HL-60 (cell line): ENCODE measurements around the gene CCP110.

Source experiments
- DNase-seq, 2 experiments: peaks; one replicate each; pipeline ENCODE4 v3.0.0-alpha.2; 2010 to 2020; ENCODE audit warnings: low read depth in 1 of 2, low spot score in 1 of 2
- H3K27ac ChIP-seq: fragments of 250-450 bp; sonication (Bioruptor Pico); replicated peaks from 2 replicates; pipeline ENCODE4 v1.5.1; 2020; ENCODE audit warnings: mild to moderate bottlenecking, moderate library complexity
- H3K27me3 ChIP-seq: fragments of 250-450 bp; sonication (Bioruptor Pico); 2 replicates; pipeline ENCODE4 v1.5.1; 2021; ENCODE audit warnings: mild to moderate bottlenecking, moderate library complexity; ENCODE audit not compliant: insufficient read depth, poor library complexity, severe bottlenecking
- H3K4me3 ChIP-seq: replicated peaks from 2 replicates; pipeline ENCODE4 v1.5.1; 2011; ENCODE audit warnings: mild to moderate bottlenecking, control low read depth, low read length; ENCODE audit not compliant: insufficient read depth
- GABPA ChIP-seq: IDR thresholded peaks from 2 replicates; pipeline ENCODE4 v1.6.1; 2012; ENCODE audit warnings: low read depth
- POLR2AphosphoS5 ChIP-seq: IDR thresholded peaks from 2 replicates; pipeline ENCODE4 v1.6.1; 2012; ENCODE audit warnings: low read depth
- SPI1 ChIP-seq: IDR thresholded peaks from 2 replicates; pipeline ENCODE4 v1.6.1; 2012; ENCODE audit warnings: low read depth, mild to moderate bottlenecking, borderline replicate concordance
- TF ChIP-seq, protein P1 (sequence below): IDR thresholded peaks from 2 replicates; pipeline ENCODE4 v1.6.1; 2012; ENCODE audit warnings: low read depth; ENCODE audit not compliant: insufficient replicate concordance
- TF ChIP-seq, protein P2 (sequence below): IDR thresholded peaks from one replicate; pipeline ENCODE4 v1.5.1; 2011; ENCODE audit warnings: low read length, control low read depth, inconsistent platforms; ENCODE audit not compliant: insufficient read depth

The CCP110 gene

DNA sequence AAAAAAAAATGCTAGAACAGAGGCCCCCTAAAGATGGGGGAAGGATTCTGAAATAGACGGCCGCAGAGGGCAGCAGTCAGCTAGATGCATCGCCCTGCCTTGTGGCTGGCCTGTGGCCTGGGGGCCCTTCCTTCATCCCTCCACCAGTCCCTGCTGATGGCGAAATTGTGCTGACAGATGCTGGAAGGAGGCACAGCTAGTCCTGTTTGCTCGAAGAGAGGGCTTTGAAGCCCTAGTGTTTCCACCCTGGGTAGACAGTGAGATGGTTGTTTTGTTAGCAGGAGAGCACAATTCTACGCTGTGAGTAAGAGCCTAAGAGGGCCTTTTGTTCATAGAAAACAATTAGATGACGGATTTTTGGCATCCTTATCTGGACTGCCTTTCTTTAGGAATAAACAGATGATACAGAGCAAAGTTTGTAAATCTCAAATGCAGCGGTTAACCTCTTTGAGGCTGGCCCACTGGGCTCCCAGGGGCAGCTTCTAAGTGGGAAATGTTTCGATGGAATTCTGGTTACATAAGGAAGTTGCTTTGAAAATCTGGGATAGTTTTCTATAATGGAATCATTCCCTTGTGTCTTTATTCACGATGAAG lies 54.7 kb downstream of the CCP110 start:
- TF ChIP-seq SPI1 = no peak
- no peak for TF ChIP-seq GABPA
- TF ChIP-seq, protein P1, sequence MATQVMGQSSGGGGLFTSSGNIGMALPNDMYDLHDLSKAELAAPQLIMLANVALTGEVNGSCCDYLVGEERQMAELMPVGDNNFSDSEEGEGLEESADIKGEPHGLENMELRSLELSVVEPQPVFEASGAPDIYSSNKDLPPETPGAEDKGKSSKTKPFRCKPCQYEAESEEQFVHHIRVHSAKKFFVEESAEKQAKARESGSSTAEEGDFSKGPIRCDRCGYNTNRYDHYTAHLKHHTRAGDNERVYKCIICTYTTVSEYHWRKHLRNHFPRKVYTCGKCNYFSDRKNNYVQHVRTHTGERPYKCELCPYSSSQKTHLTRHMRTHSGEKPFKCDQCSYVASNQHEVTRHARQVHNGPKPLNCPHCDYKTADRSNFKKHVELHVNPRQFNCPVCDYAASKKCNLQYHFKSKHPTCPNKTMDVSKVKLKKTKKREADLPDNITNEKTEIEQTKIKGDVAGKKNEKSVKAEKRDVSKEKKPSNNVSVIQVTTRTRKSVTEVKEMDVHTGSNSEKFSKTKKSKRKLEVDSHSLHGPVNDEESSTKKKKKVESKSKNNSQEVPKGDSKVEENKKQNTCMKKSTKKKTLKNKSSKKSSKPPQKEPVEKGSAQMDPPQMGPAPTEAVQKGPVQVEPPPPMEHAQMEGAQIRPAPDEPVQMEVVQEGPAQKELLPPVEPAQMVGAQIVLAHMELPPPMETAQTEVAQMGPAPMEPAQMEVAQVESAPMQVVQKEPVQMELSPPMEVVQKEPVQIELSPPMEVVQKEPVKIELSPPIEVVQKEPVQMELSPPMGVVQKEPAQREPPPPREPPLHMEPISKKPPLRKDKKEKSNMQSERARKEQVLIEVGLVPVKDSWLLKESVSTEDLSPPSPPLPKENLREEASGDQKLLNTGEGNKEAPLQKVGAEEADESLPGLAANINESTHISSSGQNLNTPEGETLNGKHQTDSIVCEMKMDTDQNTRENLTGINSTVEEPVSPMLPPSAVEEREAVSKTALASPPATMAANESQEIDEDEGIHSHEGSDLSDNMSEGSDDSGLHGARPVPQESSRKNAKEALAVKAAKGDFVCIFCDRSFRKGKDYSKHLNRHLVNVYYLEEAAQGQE = no peak
- TF ChIP-seq POLR2AphosphoS5 = no peak
- TF ChIP-seq, protein P2, sequence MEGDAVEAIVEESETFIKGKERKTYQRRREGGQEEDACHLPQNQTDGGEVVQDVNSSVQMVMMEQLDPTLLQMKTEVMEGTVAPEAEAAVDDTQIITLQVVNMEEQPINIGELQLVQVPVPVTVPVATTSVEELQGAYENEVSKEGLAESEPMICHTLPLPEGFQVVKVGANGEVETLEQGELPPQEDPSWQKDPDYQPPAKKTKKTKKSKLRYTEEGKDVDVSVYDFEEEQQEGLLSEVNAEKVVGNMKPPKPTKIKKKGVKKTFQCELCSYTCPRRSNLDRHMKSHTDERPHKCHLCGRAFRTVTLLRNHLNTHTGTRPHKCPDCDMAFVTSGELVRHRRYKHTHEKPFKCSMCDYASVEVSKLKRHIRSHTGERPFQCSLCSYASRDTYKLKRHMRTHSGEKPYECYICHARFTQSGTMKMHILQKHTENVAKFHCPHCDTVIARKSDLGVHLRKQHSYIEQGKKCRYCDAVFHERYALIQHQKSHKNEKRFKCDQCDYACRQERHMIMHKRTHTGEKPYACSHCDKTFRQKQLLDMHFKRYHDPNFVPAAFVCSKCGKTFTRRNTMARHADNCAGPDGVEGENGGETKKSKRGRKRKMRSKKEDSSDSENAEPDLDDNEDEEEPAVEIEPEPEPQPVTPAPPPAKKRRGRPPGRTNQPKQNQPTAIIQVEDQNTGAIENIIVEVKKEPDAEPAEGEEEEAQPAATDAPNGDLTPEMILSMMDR = no peak
- no peak overlapping the region for H3K27ac ChIP-seq

DNA sequence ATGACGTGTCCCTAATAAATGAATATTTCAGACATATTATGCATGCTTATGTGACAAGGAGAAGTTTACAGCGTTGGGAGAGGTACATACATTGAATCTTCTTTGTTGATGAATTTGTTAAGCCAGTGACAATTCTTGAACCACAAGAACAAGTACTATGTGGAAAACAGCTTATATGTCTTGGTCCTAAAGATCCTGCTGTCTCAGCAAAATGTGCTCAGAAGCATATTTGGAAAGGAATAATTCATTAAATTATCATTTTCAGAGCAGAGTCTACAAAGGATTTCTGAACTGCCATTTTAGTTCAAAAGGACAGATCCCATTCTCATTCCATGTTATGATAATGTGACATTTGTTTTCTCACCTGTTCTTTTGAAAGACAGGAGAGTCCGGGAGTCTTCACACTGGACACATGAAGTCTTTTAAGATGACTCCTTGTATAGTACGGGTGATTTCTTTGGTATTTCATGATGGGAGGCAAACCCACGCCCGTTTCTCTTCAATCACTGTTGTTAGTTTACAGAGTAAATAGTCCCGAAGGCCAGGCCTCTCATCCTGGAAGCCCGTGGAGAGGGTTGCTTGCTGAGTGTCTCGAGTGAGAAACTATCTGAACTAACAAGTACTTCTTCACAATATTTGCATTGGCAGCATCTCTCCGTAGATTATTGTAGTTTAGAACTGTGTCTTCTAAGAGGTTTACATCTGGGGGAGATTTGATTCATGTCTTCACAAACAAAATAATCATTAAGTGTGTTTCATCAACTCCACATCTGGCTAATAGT lies 58.5 kb downstream of the CCP110 start:
- no peaks in the 10 kb centered on the region for H3K27me3 ChIP-seq
- no peak overlapping the region for H3K4me3 ChIP-seq
- no peak for DNase-seq
- TF ChIP-seq, protein P1 = no peak
- TF ChIP-seq GABPA (no peak), POLR2AphosphoS5 (no peak), SPI1 (no peak)
- TF ChIP-seq, protein P2 = no peak
- H3K27ac ChIP-seq = no peak overlapping the region

More for the DNA sequence above, 54.7 kb downstream of the CCP110 start:
- H3K4me3 ChIP-seq = no peak overlapping the region
- DNase-seq = no peak
- H3K27me3 ChIP-seq = no peaks in the 10 kb centered on the region

DNA sequence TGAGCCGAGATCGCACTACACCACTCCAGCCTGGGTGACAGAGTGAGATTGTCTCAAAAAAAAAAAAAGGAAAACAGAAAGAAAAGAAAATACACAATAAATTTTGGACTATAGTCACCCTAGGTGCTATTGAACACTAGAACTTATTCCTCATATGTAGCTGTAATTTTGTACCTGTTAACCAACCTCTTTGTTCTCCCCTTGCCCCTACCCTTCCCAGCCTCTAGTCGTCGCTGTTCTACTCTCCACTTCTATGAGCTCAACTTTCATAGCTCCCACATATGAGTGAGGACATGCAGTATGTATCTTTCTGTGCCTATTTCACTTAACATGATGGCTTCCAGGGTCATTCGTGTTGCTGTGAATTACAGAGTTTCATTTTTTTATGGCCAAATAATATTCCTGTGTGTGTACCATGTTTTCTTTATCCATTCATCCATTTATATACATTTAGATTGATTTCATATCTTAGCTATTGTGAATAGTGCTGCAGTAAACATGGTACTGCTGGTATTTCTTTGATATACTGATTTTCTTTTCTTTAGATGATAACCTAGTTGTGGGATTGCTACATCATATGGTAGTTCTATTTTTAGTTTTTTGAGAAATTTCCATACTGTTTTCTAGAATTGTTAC lies 60.0 kb downstream of the CCP110 start:
- no peak overlapping the region for H3K27ac ChIP-seq
- H3K27me3 ChIP-seq = no peaks in the 10 kb centered on the region
- H3K4me3 ChIP-seq = no peak overlapping the region
- TF ChIP-seq POLR2AphosphoS5 = no peak
- no peak for TF ChIP-seq SPI1
- TF ChIP-seq, protein P1 = no peak
- TF ChIP-seq, protein P2 = peak; percentile 94
- no peak for TF ChIP-seq GABPA
- DNase-seq = peak; percentile 27 to 47
